A172 (cell line): ENCODE measurements around the gene RAB1A. TPM values are rescaled to one million over a fixed set of nuclear protein-coding genes. Genes with fewer than 3 reads are reported as not detected.
A peak's percentile ranks its signal among the peaks of the same experiment; 100 is the strongest.
"Not testable (repeated sequence)": the region's sequence is repeated elsewhere in the genome, so short reads cannot be mapped to it uniquely, and the experiment has no call there.

Source experiments
- DNase-seq: peaks from one replicate; pipeline ENCODE4 v3.0.0-alpha.2; 2015; ENCODE audit warnings: low spot score
- total RNA-seq: library from RNA; depleted of rRNA; stranded (reverse); fragments of >200 nt; shearing (Covaris generic); gene quantifications from 2 replicates; pipeline ENCODE4 v1.2.3, GENCODE V29; 2014

Gene RAB1A
- total RNA-seq, 1 experiment from 2014 or later: 156 TPM

DNA sequence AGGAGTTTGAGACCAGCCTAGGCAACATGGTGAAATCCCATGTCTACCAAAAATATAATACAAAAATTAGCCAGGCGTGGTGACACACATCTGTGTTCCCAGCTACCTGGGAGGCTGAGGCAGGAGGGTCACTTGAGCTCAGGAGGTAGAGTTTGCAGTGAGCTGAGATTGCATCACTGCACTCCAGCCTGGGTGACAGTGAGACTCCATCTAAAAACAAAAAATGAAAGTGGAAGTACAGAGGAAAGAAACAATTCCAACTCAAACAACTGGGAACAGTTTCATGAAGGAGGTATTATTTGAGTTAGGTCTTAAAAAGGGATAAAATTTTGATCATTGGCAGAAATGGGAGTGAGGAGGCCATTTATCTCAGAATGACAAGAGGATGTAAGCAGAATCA lies 6.3 kb upstream of the RAB1A start:
- DNase-seq: no peak

DNA sequence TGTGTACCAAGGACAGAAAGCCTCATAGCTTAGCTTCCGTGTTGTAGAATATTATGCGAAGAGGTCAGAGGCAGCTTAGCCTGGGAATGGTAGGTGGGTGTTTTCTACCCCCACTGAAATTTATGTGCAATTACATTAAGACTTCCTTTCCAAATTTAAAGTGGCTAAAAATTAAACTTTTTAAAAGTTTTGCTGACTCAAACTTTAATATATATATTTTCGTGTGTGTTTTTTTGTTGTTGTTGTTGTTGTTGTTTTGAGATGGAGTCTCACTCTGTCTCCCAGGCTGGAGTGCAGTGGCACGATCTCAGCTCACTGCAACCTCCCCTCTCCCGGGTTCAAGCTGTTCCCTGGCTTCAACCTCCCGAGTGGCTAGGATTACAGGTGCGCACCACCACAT lies 4.3 kb upstream of the RAB1A start:
- no peak for DNase-seq

DNA sequence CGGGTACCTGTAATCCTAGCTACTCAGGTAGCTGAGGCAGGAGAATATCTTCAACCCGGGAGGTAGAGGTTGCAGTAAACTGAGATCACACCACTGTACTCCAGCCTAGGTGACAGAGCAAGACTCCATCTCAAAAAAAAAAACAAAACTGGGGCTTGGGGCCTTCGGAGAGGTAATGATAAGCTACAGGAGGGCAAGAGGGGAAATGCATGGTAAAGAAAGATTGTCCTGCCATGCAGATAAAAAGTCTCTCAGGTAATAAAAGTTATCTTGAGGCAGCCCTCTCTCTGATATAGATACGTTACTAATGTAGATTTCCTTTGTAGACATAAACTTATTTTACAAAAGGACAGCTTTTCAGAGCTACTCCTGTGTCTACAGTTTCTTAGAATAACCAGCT lies 3.7 kb upstream of the RAB1A start:
- DNase-seq: no peak

DNA sequence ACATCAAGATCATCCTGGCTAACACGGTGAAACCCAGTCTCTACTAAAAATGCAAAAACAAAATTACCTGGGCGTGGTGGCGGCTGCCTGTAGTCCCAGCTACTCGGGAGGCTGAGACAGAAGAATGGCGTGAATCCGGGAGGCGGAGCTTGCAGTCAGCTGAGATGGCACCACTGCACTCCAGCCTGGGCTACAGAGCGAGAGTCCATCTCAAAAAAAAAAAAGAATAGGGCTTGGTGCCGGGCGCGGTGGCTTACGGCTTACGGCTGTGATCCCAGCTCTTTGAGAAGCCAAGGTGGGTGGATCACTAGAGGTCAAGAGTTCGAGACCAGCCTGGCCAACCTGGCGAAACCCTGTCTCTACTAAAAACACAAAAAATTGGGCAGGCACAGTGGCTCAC lies 3.0 kb upstream of the RAB1A start:
- not testable (repeated sequence) for DNase-seq

DNA sequence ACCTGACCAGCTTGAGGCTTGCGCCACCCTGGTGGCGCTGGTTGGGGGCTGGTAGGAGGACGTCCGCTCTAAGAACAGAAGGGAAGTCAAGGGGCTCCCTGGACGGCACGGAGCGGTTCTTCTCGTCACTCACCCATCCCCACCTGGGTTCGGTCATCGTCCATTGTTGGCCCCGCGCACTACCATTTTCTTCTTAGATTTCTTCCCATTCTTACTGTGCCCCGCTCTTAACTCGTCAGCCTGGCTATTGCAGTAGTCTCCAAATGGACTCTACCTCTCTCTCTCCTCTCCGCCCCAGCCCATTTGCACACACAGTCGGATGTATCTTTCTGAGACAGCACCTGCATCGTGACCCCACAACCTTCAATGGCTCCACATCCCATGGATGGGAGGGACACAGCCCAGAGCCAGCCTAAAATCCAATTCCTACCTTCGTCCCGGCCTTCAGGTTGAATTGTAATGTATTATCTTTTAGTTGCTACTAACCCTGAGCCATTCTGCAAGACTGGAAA lies 814 bp upstream of the RAB1A start:
- DNase-seq: peak; percentile 56

DNA sequence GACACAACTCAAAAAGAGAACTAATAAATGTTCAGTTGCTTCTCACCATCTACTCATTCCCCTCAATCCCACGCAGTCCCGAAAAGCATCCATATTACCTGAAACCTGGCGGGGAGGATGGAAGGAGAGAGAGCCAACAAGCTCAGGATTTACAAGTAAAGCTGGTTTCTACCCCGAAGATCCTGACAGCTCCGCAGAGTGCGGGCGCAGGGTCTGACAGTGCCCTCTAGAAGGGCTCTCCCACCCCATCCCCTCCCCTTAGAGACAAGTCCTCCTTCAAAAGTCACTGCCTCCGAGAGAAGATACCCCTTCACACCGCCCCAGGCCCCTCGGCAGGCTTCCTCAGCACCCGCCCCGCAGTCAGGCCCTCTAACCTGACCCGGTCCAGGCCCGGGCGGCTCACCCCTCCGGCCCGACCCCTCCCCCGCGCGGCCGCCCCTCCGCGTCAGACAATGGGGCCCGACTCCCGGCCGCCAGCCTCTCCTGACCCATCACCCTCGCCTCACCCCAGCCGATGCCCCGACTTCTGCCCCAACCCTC lies 550 bp downstream of the RAB1A start:
- DNase-seq: peak; percentile 5

DNA sequence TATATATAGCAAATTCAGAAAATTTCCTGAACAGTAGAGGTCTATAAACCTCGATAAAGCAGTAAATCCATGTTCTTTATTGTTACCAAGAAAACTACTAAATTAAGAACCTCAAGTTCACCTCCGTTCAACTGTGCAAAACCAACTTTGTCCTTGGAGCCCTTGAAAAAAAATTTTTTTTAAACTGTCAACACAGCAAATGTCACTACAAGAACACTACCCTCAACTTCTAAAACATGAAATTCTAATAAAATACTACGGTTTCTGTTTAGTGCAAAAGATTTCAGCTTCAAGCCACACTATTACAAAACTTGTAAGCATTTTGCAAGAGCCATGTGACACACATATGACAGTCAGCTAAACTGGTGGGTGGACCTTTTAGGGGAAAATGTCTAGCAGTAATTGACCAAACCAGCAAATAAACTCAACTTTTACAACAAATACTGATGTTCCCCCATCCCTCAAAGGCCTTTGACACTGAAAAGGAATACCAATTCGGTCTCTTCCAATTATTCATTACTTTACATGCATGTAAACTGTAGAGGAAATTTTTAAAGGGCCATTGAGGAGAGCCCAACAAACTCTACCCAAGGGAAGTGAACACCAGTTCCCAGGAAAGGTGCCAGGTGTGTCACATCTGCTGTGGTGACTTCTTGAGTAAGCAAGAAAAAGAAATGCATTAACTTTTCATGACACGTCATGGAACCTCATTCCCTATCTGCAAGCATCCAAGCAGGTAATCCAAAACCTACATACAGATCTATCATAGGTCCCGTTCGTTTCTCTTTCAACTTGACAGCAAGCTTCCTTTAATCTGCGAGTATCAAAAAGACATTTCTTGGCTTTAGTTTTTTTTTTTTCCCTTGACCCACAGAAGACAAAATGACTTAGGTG lies 1.4 kb downstream of the RAB1A start:
- DNase-seq: peak; percentile 17

DNA sequence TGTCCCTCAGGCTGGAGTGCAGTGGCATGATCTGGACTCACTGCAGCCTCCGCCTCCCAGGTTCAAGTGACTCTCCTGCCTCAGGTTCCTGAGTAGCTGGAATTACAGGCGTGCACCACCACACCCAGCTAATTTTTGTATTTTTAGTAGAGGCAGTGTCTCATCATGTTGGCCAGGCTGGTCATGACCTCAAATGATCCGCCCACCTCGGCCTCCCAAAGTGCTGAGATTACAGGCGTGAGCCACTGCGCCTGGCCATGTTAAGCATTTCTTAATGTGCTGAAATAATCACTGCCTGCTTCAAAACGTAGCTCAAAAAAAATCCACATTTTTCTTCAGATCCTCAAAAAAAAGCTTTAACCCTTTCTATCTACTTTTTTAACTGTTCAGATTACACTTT lies 4.4 kb downstream of the RAB1A start:
- not testable (repeated sequence) for DNase-seq

DNA sequence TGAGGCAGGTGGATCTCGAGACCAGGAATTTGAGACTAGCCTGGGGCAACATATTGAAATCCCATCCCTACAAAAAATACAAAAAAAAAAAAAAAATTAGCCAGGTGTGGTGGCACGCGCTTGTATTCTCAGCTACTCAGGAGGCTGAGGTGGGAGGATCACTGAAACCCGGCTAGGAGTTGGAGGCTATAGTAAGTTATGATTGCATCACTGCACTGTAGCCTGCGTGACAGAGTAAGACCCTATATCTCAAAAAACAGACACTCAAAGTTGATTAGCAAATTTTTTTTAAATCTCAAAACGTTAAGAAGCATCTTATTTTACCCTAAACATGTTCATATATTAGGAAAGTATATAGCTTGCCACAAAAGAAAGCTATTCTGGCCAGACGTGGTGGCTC lies 7.6 kb downstream of the RAB1A start:
- no peak for DNase-seq

DNA sequence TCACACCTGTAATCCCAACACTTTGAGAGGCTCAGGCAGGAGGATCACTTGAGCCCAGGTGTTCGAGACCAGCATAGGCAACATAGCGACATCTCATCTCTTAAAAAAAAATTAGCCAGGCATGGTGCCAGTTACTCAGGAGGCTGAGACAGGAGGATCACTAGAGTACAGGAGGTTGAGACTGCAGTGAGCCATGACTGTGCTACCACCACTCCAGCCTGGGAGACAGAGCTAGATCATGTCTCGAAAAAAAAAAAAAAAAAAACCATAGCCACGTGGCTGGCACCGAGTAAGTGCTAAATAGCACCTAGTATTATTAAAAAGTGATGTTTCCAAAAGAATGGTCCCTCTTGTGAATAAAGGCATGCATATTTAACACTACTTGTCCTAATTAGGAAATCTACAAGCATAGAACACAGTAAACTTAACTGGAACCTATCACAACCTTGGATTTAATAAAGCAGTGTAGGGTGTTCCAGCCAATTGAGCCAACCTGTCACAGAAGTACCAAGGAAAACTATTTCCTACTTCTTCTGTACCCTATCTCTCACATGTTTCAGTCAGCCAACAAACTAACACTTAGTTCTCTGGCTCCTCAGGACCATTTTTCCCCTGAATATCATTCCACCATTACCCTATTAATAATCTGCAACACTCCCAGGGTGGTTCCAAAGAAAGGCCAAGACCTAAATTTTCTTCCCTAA lies 8.8 kb downstream of the RAB1A start:
- no peak for DNase-seq

DNA sequence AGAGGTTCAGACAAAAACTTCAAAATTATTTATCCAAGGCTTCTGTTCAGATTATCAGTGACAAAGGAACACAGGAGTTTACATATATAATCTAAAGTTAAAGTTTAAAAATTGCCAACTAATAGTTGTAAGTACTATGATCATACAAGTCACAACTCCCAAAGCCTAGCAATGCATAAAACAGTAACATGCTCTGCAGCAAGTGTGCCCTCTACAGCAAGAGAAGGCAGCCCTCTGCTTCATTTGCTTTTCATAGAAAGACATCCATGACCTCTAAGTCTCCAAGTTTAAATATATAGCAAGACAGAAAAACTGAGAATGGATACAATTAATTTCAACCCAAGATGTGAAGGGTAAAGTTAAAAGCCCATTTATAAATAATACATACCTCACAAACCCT lies 13.3 kb downstream of the RAB1A start:
- DNase-seq: no peak

DNA sequence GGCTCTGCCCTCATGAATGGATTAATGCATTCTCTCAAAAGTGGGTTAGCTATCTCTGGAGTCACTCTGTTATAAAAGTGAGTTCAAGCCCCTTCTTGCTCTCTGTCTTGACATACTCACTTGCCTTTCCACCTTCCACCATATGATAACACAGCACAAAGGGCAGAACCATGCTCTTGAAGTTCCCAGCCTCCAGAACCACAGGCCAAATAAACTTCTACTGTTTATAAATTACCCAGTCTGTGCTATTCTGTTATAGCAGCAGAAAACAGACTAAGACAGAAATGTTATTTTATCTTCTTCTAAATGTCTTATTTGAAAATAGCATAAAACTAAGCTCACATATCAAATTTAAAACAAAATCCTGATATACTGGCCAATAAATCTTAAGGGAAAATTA lies 15.0 kb downstream of the RAB1A start:
- no peak for DNase-seq

DNA sequence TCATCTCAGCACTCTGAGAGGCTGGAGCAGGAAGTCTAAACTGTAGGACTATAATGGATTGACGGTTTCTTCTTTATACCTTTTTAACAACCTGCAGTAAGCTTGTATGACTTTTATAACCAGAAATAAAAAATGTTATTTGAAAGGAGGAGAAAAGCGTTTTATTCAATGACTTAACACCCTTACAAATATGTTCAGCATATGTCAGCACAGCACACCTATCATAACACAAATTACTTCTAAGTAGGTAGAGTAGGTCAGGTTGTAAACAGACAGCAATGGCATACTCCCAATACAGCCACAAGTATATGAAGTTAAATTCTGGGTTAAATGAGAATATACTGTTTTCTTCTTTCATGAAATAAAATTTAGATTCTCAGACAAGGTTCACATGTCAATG lies 16.1 kb downstream of the RAB1A start:
- no peak for DNase-seq

DNA sequence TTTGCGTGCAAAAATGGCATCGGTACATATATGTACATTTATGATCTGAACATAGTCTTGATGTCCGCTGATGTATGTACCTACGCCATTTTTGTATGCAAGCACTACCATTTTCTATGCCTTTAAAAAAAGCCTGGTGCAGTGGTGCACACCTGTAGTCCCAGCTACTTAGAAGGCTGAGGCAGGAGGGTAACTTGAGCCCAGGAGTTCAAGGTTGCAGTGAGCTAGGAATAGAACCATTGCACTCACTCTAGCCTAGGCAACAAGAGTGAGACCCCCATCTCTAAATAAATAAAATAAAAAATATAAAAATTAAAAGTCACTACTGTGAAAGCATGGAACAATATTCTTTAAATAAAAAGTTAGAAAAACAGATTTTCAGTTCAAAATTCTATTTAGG lies 16.7 kb downstream of the RAB1A start:
- no peak for DNase-seq

DNA sequence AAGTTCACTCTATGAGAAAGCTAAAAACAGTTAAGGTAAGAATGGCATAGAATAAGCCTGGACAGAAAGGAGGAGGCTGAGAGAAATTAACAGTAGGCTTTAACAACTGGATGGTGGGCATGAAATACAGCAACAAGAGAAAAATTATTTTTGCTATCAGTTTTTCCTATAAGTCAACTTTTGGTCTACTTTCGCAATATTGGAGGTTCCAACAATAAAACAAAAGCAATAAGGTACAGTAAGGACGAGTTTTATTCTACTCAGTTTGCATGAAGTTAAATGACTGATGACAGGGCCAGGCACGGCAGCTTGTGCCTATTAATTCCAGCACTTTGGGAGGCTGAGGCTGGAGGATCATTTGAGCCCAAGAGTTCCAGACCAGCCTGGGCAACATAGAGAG lies 17.3 kb downstream of the RAB1A start:
- no peak for DNase-seq

DNA sequence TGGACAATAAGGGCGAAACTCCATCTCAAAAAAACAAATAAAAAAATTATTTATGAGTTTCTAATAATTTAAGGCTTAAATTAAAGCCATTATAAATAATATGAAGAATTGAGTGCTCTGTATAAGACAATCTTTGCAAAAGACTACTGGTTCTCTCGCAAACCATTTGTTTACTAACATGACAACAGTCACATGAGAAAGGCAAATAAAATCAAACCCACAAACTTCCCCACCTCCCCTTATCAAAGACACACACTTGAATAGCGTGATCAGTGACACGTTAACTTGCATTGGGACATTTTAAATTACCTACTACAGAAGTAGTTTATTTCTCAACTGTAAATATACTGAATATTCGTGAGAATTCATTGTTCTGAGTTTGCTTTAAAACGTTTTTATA lies 21.1 kb downstream of the RAB1A start:
- DNase-seq: no peak

DNA sequence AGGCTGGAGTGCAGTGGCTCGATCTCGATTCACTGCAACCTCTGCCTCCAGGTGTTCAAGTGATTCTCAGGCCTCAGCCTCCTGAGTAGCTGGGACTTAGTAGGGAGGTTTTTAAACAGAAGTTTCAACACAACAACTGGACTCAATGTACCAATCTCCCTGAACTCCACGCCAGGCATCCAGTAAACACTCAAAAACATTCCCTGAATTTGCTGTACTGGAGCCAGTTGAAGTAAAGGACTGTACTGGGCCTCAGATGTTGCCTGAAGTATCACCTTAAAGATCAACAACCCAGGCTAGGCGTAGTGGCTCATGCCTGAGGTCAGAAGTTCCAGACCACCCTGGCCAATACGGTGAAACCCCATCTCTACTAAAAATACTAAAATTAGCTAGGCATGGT lies 22.4 kb downstream of the RAB1A start:
- DNase-seq: no peak

DNA sequence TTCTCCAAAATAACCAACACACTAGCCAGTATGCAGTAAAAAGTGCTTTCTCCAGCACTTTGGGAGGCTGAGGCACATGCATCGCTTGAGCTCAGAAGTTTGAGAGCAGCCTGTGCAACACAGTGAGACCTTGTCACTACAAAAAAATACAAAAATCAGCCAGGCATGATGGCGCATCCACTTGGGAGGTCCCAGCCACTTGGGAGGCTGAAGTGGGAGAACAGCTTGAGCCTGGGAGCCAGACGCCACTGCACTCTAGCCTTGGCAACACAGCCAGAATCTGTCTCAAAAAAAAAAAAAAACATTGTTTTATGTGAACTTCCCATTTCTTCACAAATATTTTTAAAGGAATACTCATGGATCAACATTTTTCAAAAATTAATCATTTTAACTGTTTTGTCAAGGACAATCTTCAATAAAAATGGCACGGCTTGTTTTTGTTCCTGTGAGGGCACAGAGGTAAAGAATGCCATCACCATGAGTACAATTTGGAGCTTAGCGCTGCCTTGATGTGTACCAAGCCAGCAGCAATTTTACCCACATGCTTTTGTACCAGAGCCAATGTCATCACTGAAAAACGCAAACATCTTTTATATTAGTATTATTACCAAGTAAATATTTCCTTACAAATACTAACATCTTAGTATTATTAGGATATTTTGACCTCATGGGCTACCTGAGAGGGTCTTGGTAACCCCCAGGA lies 26.7 kb downstream of the RAB1A start:
- no peak for DNase-seq

DNA sequence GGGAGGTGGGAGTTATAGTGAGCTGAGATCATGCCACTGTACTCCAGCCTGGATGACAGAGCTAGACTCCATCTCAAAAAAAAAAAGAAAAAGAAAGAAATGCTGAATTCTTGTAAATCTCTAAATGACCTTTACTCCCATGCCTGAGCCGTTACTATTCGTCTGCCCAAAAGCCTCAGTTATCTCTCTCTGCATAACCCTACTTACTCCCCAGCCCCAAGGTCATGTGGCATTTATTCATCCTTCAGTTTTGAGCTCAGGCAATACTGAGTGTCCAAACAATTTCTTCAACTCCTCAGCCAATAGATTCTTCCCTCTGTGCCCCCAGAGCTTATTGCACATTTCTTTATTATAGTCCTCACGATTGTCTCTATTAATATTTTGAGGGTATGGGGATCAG lies 28.8 kb downstream of the RAB1A start:
- no peak for DNase-seq

DNA sequence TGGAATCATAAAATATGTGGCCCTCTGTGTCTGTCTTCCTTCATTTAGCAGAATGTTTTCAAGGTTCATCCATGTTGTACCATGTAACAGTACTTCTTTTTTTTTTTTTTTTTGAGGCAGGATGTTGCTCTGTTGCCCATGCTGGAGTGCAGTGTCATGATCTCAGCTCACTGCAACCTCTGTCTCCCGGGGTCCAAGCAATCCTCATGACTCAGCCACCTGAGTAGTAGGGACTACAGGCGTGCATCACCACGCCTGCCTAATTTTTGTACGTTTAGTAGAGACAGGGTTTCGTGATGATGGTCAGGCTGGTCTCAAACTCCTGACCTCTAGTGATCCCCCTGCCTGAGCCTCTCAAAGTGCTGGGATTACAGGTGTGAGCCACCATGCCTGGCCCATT lies 31.2 kb downstream of the RAB1A start:
- DNase-seq: no peak

DNA sequence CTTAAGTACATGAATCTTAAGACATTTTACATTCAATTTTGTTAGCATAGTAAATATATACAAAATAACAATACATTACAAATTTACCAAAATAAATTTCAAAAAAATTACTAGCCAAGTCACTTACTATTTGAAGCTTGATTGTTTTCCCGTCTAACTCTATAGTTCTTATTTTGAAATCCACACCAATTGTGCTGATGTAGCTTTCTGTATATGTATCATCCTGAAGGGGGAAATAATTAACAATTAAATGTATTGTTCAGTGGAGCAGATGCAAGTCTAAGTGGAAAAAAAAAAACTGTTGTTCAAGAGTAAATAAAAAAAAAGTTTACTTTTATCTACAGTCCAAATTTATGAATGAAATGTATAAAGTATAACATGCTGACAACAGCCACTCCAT lies 32.1 kb downstream of the RAB1A start:
- DNase-seq: no peak

DNA sequence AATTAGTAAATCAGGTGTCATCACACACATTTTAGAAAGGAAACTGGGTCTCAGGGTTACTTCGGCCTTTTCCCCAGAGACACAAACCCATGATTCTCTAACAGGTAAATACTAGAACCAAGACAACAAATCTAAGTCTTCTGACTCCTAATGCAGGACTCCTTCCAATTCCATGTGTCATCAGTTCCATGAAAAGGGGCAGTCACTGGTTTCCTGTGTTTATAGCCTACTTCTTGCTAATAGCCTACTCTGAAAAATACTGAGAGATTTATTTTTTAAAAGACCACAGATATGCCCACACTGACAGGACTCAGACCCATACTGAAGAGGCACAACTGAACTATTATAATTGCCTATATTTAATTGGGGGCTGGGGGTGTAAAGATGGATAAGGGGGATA lies 33.0 kb downstream of the RAB1A start:
- no peak for DNase-seq
